HepG2 (cell line): ENCODE results near the gene CACNA2D1. TPM values are rescaled to one million over a fixed set of nuclear protein-coding genes. Genes with fewer than 3 reads are reported as not detected.

ENCODE experiments used
- ATAC-seq: fragments of 200-7000 bp; cut with Tn5 transposase; 3 replicates; pipeline ENCODE4 v1.9.1; 2020; ENCODE audit warnings: mild to moderate bottlenecking, moderate library complexity
- BruUV-seq: library from RNA; stranded (reverse); fragments of 400-500 nt; replicated peaks from 2 replicates; lab custom pipeline; 2021; lab: Mats Ljungman, UMichigan
- CTCF ChIA-PET: fragments of 300-600 bp; formaldehyde crosslinking; extraction: SDS; loops from one replicate; lab custom pipeline; 2021; ENCODE audit warnings: low total read pairs, inconsistent platforms, low intra/inter-chr PET ratio; lab: Yijun Ruan, JAX
- POLR2A ChIA-PET: fragments of 350-600 bp; sonication (Branson Sonifier 250); formaldehyde crosslinking; loops from one replicate; lab custom pipeline; 2020; ENCODE audit warnings: antibody characterized with exemption, inconsistent platforms; lab: Yijun Ruan, JAX
- DNase-seq: peaks from one replicate; pipeline ENCODE4 v3.0.0-alpha.2; 2015; ENCODE audit warnings: low spot score
- FAIRE-seq: peaks from 3 replicates; lab custom pipeline; 2011; peaks lifted over from hg19 to GRCh38; lab: Jason Lieb, UNC
- H2AFZ ChIP-seq: one replicate; pipeline ENCODE4 v1.6.1; 2011; ENCODE audit warnings: low read length, inconsistent platforms
- H3K27ac ChIP-seq: fragments of 300-600 bp; 3 replicates; pipeline ENCODE4 v1.8.0; 2011; ENCODE audit warnings: mixed run types, mild to moderate bottlenecking, mixed read lengths, low read length, inconsistent platforms; ENCODE audit not compliant: insufficient read depth; ENCODE audit errors: extremely low read length
- H3K27me3 ChIP-seq, 2 experiments: fragments of 200-600 bp in 1 of 2; 2 replicates in 1 of 2; 3 replicates in 1 of 2; pipeline versions ENCODE4 v1.6.0 to v1.8.0; 2011; ENCODE audit warnings: low read length in 2 of 2, mild to moderate bottlenecking in 2 of 2, moderate library complexity in 2 of 2, inconsistent platforms in 1 of 2; ENCODE audit not compliant: insufficient read depth in 2 of 2, control insufficient read depth in 1 of 2
- H3K36me3 ChIP-seq, 2 experiments: fragments of 200-600 bp in 1 of 2; replicated peaks in 1 of 2; 2 replicates in 1 of 2; 3 replicates in 1 of 2; pipeline versions ENCODE4 v1.5.1 to v1.8.0; 2011; ENCODE audit warnings: low read length in 2 of 2, inconsistent platforms in 1 of 2; ENCODE audit not compliant: insufficient read depth in 2 of 2, control insufficient read depth in 1 of 2
- H3K4me1 ChIP-seq: 2 replicates; pipeline ENCODE4 v1.5.1; 2012; ENCODE audit warnings: low read length, inconsistent platforms; ENCODE audit not compliant: insufficient read depth
- H3K4me2 ChIP-seq: 2 replicates; pipeline ENCODE4 v1.6.0; 2011; ENCODE audit warnings: low read depth, low read length, inconsistent platforms
- H3K4me3 ChIP-seq, 3 experiments: fragments of 200-600 bp in 1 of 3; sonication (generic), shearing (Covaris generic) in 1 of 3; replicated peaks in 1 of 3; 2 replicates each; pipeline ENCODE4 v1.5.1; 2011 to 2016; ENCODE audit warnings: low read length in 3 of 3, inconsistent platforms in 2 of 3, low read depth in 2 of 3, mild to moderate bottlenecking in 2 of 3, control low read depth in 1 of 3, mixed read lengths in 1 of 3; ENCODE audit not compliant: insufficient read depth in 1 of 3
- H3K79me2 ChIP-seq: one replicate; pipeline ENCODE4 v1.6.1; 2011; ENCODE audit warnings: low read length, inconsistent platforms; ENCODE audit not compliant: insufficient read depth
- H3K9ac ChIP-seq: 2 replicates; pipeline ENCODE4 v1.6.0; 2011; ENCODE audit warnings: mild to moderate bottlenecking, low read depth, low read length, inconsistent platforms; ENCODE audit not compliant: insufficient read depth
- H3K9me3 ChIP-seq: 2 replicates; pipeline ENCODE4 v1.5.1; 2012; ENCODE audit warnings: mild to moderate bottlenecking, low read length
- H4K20me1 ChIP-seq: 2 replicates; pipeline ENCODE4 v1.6.0; 2011; ENCODE audit warnings: inconsistent platforms, mild to moderate bottlenecking, low read length, moderate library complexity; ENCODE audit not compliant: insufficient read depth
- ATF1 ChIP-seq: IDR thresholded peaks from 2 replicates; pipeline ENCODE4 v1.6.1; 2016; ENCODE audit warnings: mild to moderate bottlenecking, control low read depth
- YEATS2 ChIP-seq: sonication (generic); formaldehyde crosslinking; IDR thresholded peaks from 2 replicates; pipeline ENCODE4 v1.4.0; 2020; ENCODE audit warnings: missing genetic modification reagents, borderline replicate concordance
- ZBTB3 ChIP-seq: sonication (generic); formaldehyde crosslinking; IDR thresholded peaks from 2 replicates; pipeline ENCODE4 v1.4.0; 2020; ENCODE audit warnings: low read depth, mild to moderate bottlenecking, moderate library complexity, missing genetic modification reagents, borderline replicate concordance
- ZIK1 ChIP-seq: sonication (generic); formaldehyde crosslinking; IDR thresholded peaks from 2 replicates; pipeline ENCODE4 v1.5.0; 2020; ENCODE audit warnings: mild to moderate bottlenecking, low read depth, missing genetic modification reagents, borderline replicate concordance
- ZNF83 ChIP-seq: sonication (generic); formaldehyde crosslinking; IDR thresholded peaks from 2 replicates; pipeline ENCODE4 v1.4.0; 2020; ENCODE audit warnings: missing genetic modification reagents, mild to moderate bottlenecking, borderline replicate concordance
- WGBS: methylation state at CpG from one replicate; pipeline ENCODE4 v1.1.6; 2017; ENCODE audit warnings: low lambda C conversion rate; 5-methylcytosine and 5-hydroxymethylcytosine counted together
- in situ Hi-C: cut with HindIII; loops from 2 replicates; pipeline ENCODE4 v1.10.0; 2017; ENCODE audit warnings: low pct_unique_long_range_greater_than_20kb; ENCODE audit not compliant: extremely low pct_ligation_motif_present
- intact Hi-C: fragments of 100-400 bp; cut with micrococcal nuclease; formaldehyde crosslinking; loops from one replicate; pipeline ENCODE4 v1.10.0; 2022; ENCODE audit not compliant: unreplicated experiment
- polyA plus RNA-seq, 8 experiments: library from polyadenylated mRNA; depleted of rRNA in 3 of 8; stranded (reverse) in 7 of 8; unstranded in 1 of 8; fragments of >200 nt; fragmentation: Illumina TruSeq in 4 of 8; extraction: Trizol in 4 of 8; gene quantifications; 2 replicates each; pipeline versions ENCODE4 v1.2.1 to v1.2.3, GENCODE V29; 2011 to 2016; ENCODE audit warnings: low read depth in 4 of 8, missing spikeins in 1 of 8, mixed read lengths in 1 of 8; ENCODE audit not compliant: insufficient read depth in 1 of 8
- total RNA-seq, 5 experiments: library from RNA; depleted of rRNA; stranded (reverse); fragments of >200 nt; fragmentation: Illumina TruSeq; extraction: Trizol; gene quantifications; 2 replicates each; pipeline ENCODE4 v1.2.3, GENCODE V29; 2016; ENCODE audit warnings: low read depth in 1 of 5
- TF ChIP-seq, protein P1 (sequence below): sonication (generic); formaldehyde crosslinking; IDR thresholded peaks from 2 replicates; pipeline ENCODE4 v1.5.0; 2020; ENCODE audit warnings: missing genetic modification reagents, mild to moderate bottlenecking, borderline replicate concordance
- TF ChIP-seq, protein P2 (sequence below): sonication (generic); formaldehyde crosslinking; IDR thresholded peaks from 2 replicates; pipeline ENCODE4 v1.5.0; 2020; ENCODE audit warnings: mild to moderate bottlenecking, missing genetic modification reagents, borderline replicate concordance
- TF ChIP-seq, protein P3 (sequence below): sonication (generic); formaldehyde crosslinking; IDR thresholded peaks from 2 replicates; pipeline ENCODE4 v1.4.0; 2020; ENCODE audit warnings: missing genetic modification reagents, mild to moderate bottlenecking, borderline replicate concordance
- TF ChIP-seq, protein P4 (sequence below), 2 experiments: sonication (generic) in 1 of 2; formaldehyde crosslinking in 1 of 2; IDR thresholded peaks; 2 replicates each; pipeline versions ENCODE4 v1.5.1 to v1.6.1; 2011 to 2020; ENCODE audit warnings: borderline replicate concordance in 1 of 2, low read depth in 1 of 2, low read length in 1 of 2, mild to moderate bottlenecking in 1 of 2, missing genetic modification reagents in 1 of 2, moderate library complexity in 1 of 2

The CACNA2D1 gene
- total and polyA plus RNA-seq, 2 of the 13 experiments (the other 11 are each of a cell fraction or from before 2014, with no cell fraction given) = not detected

DNA sequence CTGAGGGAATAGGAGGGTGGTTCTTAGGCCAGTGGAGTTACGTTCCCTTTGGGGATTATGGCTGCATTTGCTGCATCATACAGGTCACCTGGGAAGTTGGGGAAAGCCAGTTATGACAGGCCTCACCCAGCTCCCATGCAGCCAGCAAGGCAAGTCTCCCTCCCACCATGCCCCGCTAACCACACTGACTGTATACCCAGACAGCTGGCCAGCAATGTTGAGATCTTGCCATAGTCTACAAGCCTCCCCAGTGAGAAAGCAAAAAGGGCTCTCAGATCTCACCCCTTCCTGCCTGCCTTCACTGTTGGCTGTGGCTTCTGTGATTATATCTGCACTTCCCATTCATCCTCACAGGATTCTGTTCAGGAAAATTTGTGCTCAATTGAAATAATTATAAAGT is 540.5 kb downstream of the CACNA2D1 start:
- FAIRE-seq (no peak), ATAC-seq (no peak), DNase-seq (no peak)
- Histone ChIP-seq H3K4me1 (no peaks in the 10 kb centered on the region), H3K4me3 (no peak overlapping the region), H3K79me2 (no peaks in the 10 kb centered on the region), H3K9me3 (no peaks in the 10 kb centered on the region), H3K9ac (no peak overlapping the region), H3K4me2 (no peak overlapping the region), H3K27ac (no peak overlapping the region), H3K36me3 (no peaks in the 10 kb centered on the region), H2AFZ (no peak overlapping the region), H4K20me1 (no peaks in the 10 kb centered on the region), H3K27me3 (no peaks in the 10 kb centered on the region)
- in situ Hi-C loops (no loop called here), intact Hi-C loops (no loop called here)
- ChIA-PET CTCF (no interaction called here), POLR2A (no interaction called here)
- WGBS = 60% methylated on average over 1 of the region's 2 CpGs
- no TSS peak for BruUV-seq
- TF ChIP-seq, protein P1, sequence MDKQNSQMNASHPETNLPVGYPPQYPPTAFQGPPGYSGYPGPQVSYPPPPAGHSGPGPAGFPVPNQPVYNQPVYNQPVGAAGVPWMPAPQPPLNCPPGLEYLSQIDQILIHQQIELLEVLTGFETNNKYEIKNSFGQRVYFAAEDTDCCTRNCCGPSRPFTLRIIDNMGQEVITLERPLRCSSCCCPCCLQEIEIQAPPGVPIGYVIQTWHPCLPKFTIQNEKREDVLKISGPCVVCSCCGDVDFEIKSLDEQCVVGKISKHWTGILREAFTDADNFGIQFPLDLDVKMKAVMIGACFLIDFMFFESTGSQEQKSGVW (CRISPR knock-in tag) = no peak
- TF ChIP-seq, protein P2, sequence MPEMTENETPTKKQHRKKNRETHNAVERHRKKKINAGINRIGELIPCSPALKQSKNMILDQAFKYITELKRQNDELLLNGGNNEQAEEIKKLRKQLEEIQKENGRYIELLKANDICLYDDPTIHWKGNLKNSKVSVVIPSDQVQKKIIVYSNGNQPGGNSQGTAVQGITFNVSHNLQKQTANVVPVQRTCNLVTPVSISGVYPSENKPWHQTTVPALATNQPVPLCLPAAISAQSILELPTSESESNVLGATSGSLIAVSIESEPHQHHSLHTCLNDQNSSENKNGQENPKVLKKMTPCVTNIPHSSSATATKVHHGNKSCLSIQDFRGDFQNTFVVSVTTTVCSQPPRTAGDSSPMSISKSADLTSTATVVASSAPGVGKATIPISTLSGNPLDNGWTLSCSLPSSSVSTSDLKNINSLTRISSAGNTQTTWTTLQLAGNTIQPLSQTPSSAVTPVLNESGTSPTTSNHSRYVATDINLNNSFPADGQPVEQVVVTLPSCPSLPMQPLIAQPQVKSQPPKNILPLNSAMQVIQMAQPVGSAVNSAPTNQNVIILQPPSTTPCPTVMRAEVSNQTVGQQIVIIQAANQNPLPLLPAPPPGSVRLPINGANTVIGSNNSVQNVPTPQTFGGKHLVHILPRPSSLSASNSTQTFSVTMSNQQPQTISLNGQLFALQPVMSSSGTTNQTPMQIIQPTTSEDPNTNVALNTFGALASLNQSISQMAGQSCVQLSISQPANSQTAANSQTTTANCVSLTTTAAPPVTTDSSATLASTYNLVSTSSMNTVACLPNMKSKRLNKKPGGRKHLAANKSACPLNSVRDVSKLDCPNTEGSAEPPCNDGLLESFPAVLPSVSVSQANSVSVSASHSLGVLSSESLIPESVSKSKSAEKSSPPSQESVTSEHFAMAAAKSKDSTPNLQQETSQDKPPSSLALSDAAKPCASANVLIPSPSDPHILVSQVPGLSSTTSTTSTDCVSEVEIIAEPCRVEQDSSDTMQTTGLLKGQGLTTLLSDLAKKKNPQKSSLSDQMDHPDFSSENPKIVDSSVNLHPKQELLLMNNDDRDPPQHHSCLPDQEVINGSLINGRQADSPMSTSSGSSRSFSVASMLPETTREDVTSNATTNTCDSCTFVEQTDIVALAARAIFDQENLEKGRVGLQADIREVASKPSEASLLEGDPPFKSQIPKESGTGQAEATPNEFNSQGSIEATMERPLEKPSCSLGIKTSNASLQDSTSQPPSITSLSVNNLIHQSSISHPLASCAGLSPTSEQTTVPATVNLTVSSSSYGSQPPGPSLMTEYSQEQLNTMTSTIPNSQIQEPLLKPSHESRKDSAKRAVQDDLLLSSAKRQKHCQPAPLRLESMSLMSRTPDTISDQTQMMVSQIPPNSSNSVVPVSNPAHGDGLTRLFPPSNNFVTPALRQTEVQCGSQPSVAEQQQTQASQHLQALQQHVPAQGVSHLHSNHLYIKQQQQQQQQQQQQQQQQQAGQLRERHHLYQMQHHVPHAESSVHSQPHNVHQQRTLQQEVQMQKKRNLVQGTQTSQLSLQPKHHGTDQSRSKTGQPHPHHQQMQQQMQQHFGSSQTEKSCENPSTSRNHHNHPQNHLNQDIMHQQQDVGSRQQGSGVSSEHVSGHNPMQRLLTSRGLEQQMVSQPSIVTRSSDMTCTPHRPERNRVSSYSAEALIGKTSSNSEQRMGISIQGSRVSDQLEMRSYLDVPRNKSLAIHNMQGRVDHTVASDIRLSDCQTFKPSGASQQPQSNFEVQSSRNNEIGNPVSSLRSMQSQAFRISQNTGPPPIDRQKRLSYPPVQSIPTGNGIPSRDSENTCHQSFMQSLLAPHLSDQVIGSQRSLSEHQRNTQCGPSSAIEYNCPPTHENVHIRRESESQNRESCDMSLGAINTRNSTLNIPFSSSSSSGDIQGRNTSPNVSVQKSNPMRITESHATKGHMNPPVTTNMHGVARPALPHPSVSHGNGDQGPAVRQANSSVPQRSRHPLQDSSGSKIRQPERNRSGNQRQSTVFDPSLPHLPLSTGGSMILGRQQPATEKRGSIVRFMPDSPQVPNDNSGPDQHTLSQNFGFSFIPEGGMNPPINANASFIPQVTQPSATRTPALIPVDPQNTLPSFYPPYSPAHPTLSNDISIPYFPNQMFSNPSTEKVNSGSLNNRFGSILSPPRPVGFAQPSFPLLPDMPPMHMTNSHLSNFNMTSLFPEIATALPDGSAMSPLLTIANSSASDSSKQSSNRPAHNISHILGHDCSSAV = no peak
- TF ChIP-seq YEATS2 = no peak
- TF ChIP-seq ATF1 (CRISPR knock-in tag) = no peak
- no peak for TF ChIP-seq ZBTB3 (CRISPR knock-in tag)
- TF ChIP-seq ZNF83 = no peak
- no peak for TF ChIP-seq ZIK1 (CRISPR knock-in tag)
- TF ChIP-seq, protein P3, sequence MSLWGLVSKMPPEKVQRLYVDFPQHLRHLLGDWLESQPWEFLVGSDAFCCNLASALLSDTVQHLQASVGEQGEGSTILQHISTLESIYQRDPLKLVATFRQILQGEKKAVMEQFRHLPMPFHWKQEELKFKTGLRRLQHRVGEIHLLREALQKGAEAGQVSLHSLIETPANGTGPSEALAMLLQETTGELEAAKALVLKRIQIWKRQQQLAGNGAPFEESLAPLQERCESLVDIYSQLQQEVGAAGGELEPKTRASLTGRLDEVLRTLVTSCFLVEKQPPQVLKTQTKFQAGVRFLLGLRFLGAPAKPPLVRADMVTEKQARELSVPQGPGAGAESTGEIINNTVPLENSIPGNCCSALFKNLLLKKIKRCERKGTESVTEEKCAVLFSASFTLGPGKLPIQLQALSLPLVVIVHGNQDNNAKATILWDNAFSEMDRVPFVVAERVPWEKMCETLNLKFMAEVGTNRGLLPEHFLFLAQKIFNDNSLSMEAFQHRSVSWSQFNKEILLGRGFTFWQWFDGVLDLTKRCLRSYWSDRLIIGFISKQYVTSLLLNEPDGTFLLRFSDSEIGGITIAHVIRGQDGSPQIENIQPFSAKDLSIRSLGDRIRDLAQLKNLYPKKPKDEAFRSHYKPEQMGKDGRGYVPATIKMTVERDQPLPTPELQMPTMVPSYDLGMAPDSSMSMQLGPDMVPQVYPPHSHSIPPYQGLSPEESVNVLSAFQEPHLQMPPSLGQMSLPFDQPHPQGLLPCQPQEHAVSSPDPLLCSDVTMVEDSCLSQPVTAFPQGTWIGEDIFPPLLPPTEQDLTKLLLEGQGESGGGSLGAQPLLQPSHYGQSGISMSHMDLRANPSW (CRISPR knock-in tag) = no peak
- TF ChIP-seq, protein P4, sequence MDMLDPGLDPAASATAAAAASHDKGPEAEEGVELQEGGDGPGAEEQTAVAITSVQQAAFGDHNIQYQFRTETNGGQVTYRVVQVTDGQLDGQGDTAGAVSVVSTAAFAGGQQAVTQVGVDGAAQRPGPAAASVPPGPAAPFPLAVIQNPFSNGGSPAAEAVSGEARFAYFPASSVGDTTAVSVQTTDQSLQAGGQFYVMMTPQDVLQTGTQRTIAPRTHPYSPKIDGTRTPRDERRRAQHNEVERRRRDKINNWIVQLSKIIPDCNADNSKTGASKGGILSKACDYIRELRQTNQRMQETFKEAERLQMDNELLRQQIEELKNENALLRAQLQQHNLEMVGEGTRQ (IDR thresholded peaks at IDR 0.05; ENCODE audit: low read depth, low read length) = no peak
- TF ChIP-seq, protein P4 (CRISPR knock-in tag; IDR thresholded peaks at IDR 0.05; ENCODE audit: borderline replicate concordance) = no peak
